K562 (cell line): ENCODE measurements around the gene TUBD1. TPM values are rescaled to one million over a fixed set of nuclear protein-coding genes. Genes with fewer than 3 reads are reported as not detected.
A peak's percentile ranks its signal among the peaks of the same experiment; 100 is the strongest.

Source experiments
- BCL6 ChIP-seq: fragments of 250-450 bp; sonication (Bioruptor Pico); IDR thresholded peaks from 2 replicates; pipeline ENCODE4 v1.4.0; 2020
- CBX2 ChIP-seq: fragments of 200-600 bp; sonication (generic); IDR thresholded peaks from one replicate; pipeline ENCODE4 v1.6.1; 2012; ENCODE audit warnings: mild to moderate bottlenecking, low read length, inconsistent platforms; ENCODE audit not compliant: insufficient read depth, poor library complexity, severe bottlenecking
- CHD4 ChIP-seq: fragments of 200-600 bp; sonication (generic); IDR thresholded peaks from 3 replicates; pipeline ENCODE4 v1.6.1; 2012; ENCODE audit warnings: low read depth, mild to moderate bottlenecking, mixed read lengths, low read length, inconsistent platforms; ENCODE audit not compliant: insufficient read depth, insufficient replicate concordance, poor library complexity, severe bottlenecking
- COPS2 ChIP-seq: fragments of 450-650 bp; conservative IDR thresholded peaks from 2 replicates; pipeline ENCODE4 v1.6.1; 2016; ENCODE audit warnings: mild to moderate bottlenecking, moderate library complexity
- FOS ChIP-seq: IDR thresholded peaks from 3 replicates; pipeline ENCODE4 v1.6.1; 2011; ENCODE audit not compliant: insufficient read length; ENCODE audit errors: extremely low read depth
- FOXM1 ChIP-seq, 2 experiments: fragments of 450-650 bp in 1 of 2; sonication (generic) in 1 of 2; formaldehyde crosslinking in 1 of 2; IDR thresholded peaks; 2 replicates each; pipeline versions ENCODE4 v1.6.1 to v1.9.0; 2017 to 2022; ENCODE audit warnings: low read depth in 2 of 2, mild to moderate bottlenecking in 2 of 2, missing genetic modification reagents in 1 of 2, moderate library complexity in 1 of 2
- HCFC1 ChIP-seq: IDR thresholded peaks from 2 replicates; pipeline ENCODE4 v1.6.1; 2012; ENCODE audit warnings: low read depth, low read length, improper control_type of control experiment
- HDAC6 ChIP-seq: IDR thresholded peaks from 2 replicates; pipeline ENCODE4 v1.6.1; 2012; ENCODE audit warnings: low read depth, mild to moderate bottlenecking, control low read depth, inconsistent platforms, low read length, moderate library complexity
- MEIS2 ChIP-seq: fragments of 450-650 bp; IDR thresholded peaks from 2 replicates; pipeline ENCODE4 v1.6.1; 2014; ENCODE audit warnings: mild to moderate bottlenecking; ENCODE audit not compliant: partially characterized antibody
- PCBP1 ChIP-seq: fragments of 200-400 bp; formaldehyde crosslinking; IDR thresholded peaks from 2 replicates; pipeline ENCODE4 v1.6.1; 2018; ENCODE audit warnings: mild to moderate bottlenecking, low read depth, low read length; ENCODE audit not compliant: poor library complexity, severe bottlenecking
- RBM25 ChIP-seq: fragments of 200-400 bp; formaldehyde crosslinking; IDR thresholded peaks from 2 replicates; pipeline ENCODE4 v1.6.1; 2018; ENCODE audit warnings: low read length, low read depth, moderate library complexity; ENCODE audit not compliant: severe bottlenecking
- RBM34 ChIP-seq: fragments of 200-400 bp; formaldehyde crosslinking; IDR thresholded peaks from 2 replicates; pipeline ENCODE4 v1.6.1; 2018; ENCODE audit warnings: low read length, borderline replicate concordance; ENCODE audit not compliant: insufficient read depth
- SAFB ChIP-seq: fragments of 200-400 bp; formaldehyde crosslinking; IDR thresholded peaks from 2 replicates; pipeline ENCODE4 v1.6.1; 2017; ENCODE audit warnings: low read depth, low read length, borderline replicate concordance
- SMAD4 ChIP-seq: fragments of 250-450 bp; sonication (Bioruptor Pico); conservative IDR thresholded peaks from 2 replicates; pipeline ENCODE4 v1.8.0; 2021; ENCODE audit warnings: inconsistent platforms, mild to moderate bottlenecking, moderate library complexity
- TAF1 ChIP-seq: IDR thresholded peaks from 2 replicates; pipeline ENCODE4 v1.6.1; 2011; ENCODE audit warnings: mild to moderate bottlenecking, low read length, moderate library complexity; ENCODE audit not compliant: insufficient read depth, control insufficient read depth, severe bottlenecking; ENCODE audit errors: extremely low read depth
- TCF7L2 ChIP-seq: fragments of 150-350 bp; IDR thresholded peaks from 2 replicates; pipeline ENCODE4 v1.6.1; 2016; ENCODE audit warnings: low read depth, mild to moderate bottlenecking, low read length, moderate library complexity
- THRA ChIP-seq: fragments of 450-650 bp; IDR thresholded peaks from 2 replicates; pipeline ENCODE4 v1.6.1; 2017; ENCODE audit warnings: mild to moderate bottlenecking, moderate library complexity
- U2AF2 ChIP-seq: fragments of 200-400 bp; formaldehyde crosslinking; optimal IDR thresholded peaks from 2 replicates; pipeline ENCODE3; 2017; ENCODE audit warnings: low read depth, mild to moderate bottlenecking, low read length
- ZNF140 ChIP-seq: fragments of 250-450 bp; sonication (Bioruptor Pico); IDR thresholded peaks from 2 replicates; pipeline ENCODE4 v1.8.0; 2021; ENCODE audit warnings: moderate library complexity, mild to moderate bottlenecking, inconsistent platforms
- ZNF445 ChIP-seq: fragments of 250-450 bp; sonication (Bioruptor Pico); IDR thresholded peaks from 2 replicates; pipeline ENCODE4 v1.4.0; 2020; ENCODE audit warnings: low read depth, mild to moderate bottlenecking, moderate library complexity
- ZNF75A ChIP-seq: fragments of 450-650 bp; formaldehyde crosslinking; IDR thresholded peaks from 2 replicates; pipeline ENCODE4 v1.4.0; 2020; ENCODE audit warnings: mild to moderate bottlenecking
- polyA plus RNA-seq, 8 experiments: library from polyadenylated mRNA; depleted of rRNA in 4 of 8; stranded (reverse) in 5 of 8; unstranded in 3 of 8; fragments of >200 nt; fragmentation: Nextera tagmentation in 2 of 8; fragmentation: Illumina TruSeq in 1 of 8; extraction: Ambion mirVana in 2 of 8; extraction: Trizol in 1 of 8; gene quantifications; 2 replicates each; pipeline versions ENCODE4 v1.2.1 to v1.2.3, GENCODE V29; 2011 to 2014; ENCODE audit warnings: inconsistent platforms in 1 of 8, missing spikeins in 1 of 8
- total RNA-seq, 7 experiments: library from RNA; depleted of rRNA in 6 of 7; stranded (reverse); fragments of >200 nt in 6 of 7; fragmentation: Illumina TruSeq in 2 of 7; extraction: Trizol in 2 of 7; gene quantifications; 2 replicates each; pipeline versions ENCODE4 v1.2.1 to v1.2.3, GENCODE V29; 2011 to 2021; ENCODE audit warnings: low replicate concordance in 1 of 7
- TF ChIP-seq, protein P1 (sequence below): fragments of 450-650 bp; formaldehyde crosslinking; IDR thresholded peaks from 2 replicates; pipeline ENCODE4 v1.4.0; 2020; ENCODE audit warnings: mild to moderate bottlenecking, mixed read lengths
- TF ChIP-seq, protein P2 (sequence below): sonication (generic); formaldehyde crosslinking; IDR thresholded peaks from 2 replicates; pipeline ENCODE4 v1.8.1; 2023; ENCODE audit warnings: mild to moderate bottlenecking, missing genetic modification reagents

TUBD1 gene
- total and polyA plus RNA-seq, 9 of the 15 experiments (the other 6 are each of a cell fraction or from before 2014, with no cell fraction given) = 10.8 to 35.3 (median 17.9) TPM

DNA sequence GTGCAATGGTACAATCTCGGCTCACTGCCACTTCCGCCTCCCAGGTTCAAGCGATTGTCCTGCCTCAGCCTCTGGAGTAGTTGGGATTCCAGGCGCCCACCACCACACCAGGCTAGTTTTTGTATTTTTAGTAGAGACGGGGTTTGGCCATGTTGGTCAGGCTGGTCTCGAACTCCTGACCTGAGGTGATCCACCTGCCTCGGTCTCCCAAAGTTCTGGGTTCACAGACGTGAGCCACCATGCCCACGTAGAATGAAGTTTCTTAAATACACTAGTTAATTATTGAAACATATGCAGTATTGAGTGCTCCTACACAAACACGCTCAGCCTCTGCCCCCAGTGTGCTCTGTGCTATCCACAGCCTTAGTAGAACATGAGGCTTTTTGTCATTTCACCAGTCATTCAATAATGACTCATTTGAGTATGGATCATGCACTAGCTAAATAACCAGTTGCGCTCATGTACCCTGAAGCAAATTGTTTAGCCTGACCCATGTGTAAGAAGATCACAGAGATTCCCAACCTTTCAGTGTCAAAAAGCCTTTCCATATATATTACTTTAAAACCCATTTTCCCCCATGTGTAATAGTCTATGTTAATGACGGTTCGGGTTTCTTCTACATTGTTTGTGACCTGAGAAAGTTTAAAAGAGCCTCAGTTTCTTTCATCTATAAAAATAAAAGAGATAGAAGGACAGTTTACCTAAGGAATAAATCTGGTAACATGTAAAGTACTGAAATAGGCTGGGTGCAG is 49.7 kb downstream of the TUBD1 start (continued):
- no peak for TF ChIP-seq ZNF140 (CRISPR knock-in tag)
- no peak for TF ChIP-seq MEIS2
- TF ChIP-seq THRA = no peak
- no peak for TF ChIP-seq CHD4
- TF ChIP-seq FOS = no peak
- TF ChIP-seq SAFB = no peak
- TF ChIP-seq BCL6 (CRISPR knock-in tag) = no peak
- TF ChIP-seq CBX2 = no peak
- no peak for TF ChIP-seq PCBP1
- TF ChIP-seq FOXM1 (IDR thresholded peaks at IDR 0.05; ENCODE audit: low read depth) = no peak
- peak; percentile 65; the same call in 1 of the 2 replicates for TF ChIP-seq FOXM1 (CRISPR knock-in tag; IDR thresholded peaks at IDR 0.05; ENCODE audit: low read depth)
- TF ChIP-seq HCFC1 = no peak; the same call in 1 of the 2 replicates
- TF ChIP-seq, protein P1, sequence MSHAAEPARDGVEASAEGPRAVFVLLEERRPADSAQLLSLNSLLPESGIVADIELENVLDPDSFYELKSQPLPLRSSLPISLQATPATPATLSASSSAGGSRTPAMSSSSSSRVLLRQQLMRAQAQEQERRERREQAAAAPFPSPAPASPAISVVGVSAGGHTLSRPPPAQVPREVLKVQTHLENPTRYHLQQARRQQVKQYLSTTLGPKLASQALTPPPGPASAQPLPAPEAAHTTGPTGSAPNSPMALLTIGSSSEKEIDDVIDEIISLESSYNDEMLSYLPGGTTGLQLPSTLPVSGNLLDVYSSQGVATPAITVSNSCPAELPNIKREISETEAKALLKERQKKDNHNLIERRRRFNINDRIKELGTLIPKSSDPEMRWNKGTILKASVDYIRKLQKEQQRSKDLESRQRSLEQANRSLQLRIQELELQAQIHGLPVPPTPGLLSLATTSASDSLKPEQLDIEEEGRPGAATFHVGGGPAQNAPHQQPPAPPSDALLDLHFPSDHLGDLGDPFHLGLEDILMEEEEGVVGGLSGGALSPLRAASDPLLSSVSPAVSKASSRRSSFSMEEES (CRISPR knock-in tag) = peak; percentile 2; the same call in 1 of the 2 replicates
- TF ChIP-seq SMAD4 = no peak; the same call in 1 of the 2 replicates
- TF ChIP-seq TAF1 = peak; percentile 63
- TF ChIP-seq ZNF75A = no peak; the same call in 1 of the 2 replicates
- TF ChIP-seq, protein P2, sequence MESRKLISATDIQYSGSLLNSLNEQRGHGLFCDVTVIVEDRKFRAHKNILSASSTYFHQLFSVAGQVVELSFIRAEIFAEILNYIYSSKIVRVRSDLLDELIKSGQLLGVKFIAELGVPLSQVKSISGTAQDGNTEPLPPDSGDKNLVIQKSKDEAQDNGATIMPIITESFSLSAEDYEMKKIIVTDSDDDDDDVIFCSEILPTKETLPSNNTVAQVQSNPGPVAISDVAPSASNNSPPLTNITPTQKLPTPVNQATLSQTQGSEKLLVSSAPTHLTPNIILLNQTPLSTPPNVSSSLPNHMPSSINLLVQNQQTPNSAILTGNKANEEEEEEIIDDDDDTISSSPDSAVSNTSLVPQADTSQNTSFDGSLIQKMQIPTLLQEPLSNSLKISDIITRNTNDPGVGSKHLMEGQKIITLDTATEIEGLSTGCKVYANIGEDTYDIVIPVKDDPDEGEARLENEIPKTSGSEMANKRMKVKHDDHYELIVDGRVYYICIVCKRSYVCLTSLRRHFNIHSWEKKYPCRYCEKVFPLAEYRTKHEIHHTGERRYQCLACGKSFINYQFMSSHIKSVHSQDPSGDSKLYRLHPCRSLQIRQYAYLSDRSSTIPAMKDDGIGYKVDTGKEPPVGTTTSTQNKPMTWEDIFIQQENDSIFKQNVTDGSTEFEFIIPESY = no peak; the same call in 1 of the 2 replicates
- no peak for TF ChIP-seq RBM34
- TF ChIP-seq U2AF2 = no peak
- TF ChIP-seq HDAC6 = no peak; the same call in 1 of the 2 replicates
- peak; percentile 92 for TF ChIP-seq ZNF445 (CRISPR knock-in tag)
- TF ChIP-seq COPS2 = no peak
- TF ChIP-seq TCF7L2 = no peak
- TF ChIP-seq RBM25 = no peak
